Stomach (tissue), 4 donors: ENCODE data around the gene RPS2.

Experiments
- CTCF ChIP-seq, 7 experiments: fragments of 450-650 bp in 4 of 7; fragments of 200-600 bp in 3 of 7; sonication (generic) in 3 of 7; IDR thresholded peaks; one replicate each; pipeline ENCODE4 v1.5.1; 2016 to 2019; ENCODE audit warnings: antibody characterized with exemption in 7 of 7, control low read depth in 2 of 7, mild to moderate bottlenecking in 1 of 7
- EP300 ChIP-seq: sonication (generic); formaldehyde crosslinking; IDR thresholded peaks from one replicate; pipeline ENCODE4 v1.6.1; 2017; ENCODE audit warnings: antibody characterized with exemption
- POLR2A ChIP-seq, 4 donors: fragments of 450-650 bp; IDR thresholded peaks; one replicate each; pipeline ENCODE4 v1.6.1; 2016; ENCODE audit warnings: antibody characterized with exemption in 4 of 4, control low read depth in 2 of 4, mild to moderate bottlenecking in 1 of 4, moderate library complexity in 1 of 4

- no peak for TF ChIP-seq CTCF (IDR thresholded peaks at IDR 0.05)
- no peak for TF ChIP-seq POLR2A (IDR thresholded peaks at IDR 0.05)
- TF ChIP-seq EP300: no peak
Measured at GRCh38 chr16:1989209-1990100, 24.8 kb upstream of the RPS2 start, which contains the start of gene SYNGR3.
